Measurements from ENCODE around the gene MEGF10. TPM values are rescaled to one million over a fixed set of nuclear protein-coding genes. Genes with fewer than 3 reads are reported as not detected.
"Not testable (repeated sequence)": the region's sequence is repeated elsewhere in the genome, so short reads cannot be mapped to it uniquely, and the experiment has no call there.

Gene MEGF10
- total RNA-seq, 1 donor from 2014 or later: not detected

DNA sequence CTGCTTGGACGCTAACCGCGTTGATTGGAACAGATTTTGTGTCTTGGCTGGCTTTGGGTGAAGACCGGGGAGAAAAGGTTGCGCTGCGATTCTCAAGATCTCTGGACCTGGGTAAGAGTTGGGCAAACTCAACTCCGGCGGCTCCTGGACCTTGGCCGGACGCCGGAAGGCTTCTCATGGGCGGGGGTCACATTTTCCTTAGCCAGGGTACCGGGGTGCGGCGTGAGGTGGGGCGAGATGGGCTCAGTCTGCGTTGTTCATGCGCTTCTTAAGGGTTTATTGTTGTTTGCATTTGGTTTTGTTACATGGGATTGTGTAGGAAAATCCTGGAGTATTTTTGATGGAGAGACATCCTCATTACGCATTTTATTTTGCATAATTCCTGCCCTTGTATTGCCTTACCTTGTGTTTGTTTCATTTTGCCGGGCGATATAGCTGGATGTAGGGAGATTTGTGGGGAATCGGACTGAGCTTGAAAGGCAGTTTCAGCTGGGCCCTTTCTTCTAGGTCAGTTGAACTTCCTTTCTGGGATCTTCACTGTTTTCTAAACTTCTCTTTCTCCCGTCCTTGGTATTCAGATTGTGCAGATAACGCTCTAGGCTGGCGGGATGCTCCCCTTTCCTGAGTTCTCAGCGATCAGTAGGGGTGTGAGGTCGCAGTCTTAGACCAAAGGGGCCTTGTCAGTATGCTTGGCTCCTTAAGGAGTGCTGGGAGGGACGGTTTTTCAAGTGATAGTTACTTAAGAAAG, 524 bp downstream of the MEGF10 start:
- Mint-ChIP-seq H3K9me3 (no peaks in the 10 kb centered on the region), H3K27ac (no peak overlapping the region), H3K36me3 (ENCODE audit: low read depth) (no peaks in the 10 kb centered on the region), H3K4me3 (ENCODE audit: low read depth) (no peak overlapping the region), H3K27me3 (ENCODE audit: low read depth) (peaks cover 70% of the 10 kb centered on the region), H3K4me1 (ENCODE audit: low read depth) (no peaks in the 10 kb centered on the region)
- no peak for DNase-seq (ENCODE audit: low spot score)
- intact Hi-C loops (cut with micrococcal nuclease): loop anchor here (2.0 kb wide), 1 partner anchor 204 kb away; no protein-coding TSS in a partner anchor

- no peak for DNase-seq (ENCODE audit: low spot score)
- H3K27me3 Mint-ChIP-seq (ENCODE audit: low read depth): peaks cover 66% of the 10 kb centered on the region
- H3K4me1 Mint-ChIP-seq (ENCODE audit: low read depth): no peaks in the 10 kb centered on the region
- H3K27ac Mint-ChIP-seq: no peak overlapping the region
- intact Hi-C loops (cut with micrococcal nuclease): no loop called here
- no peaks in the 10 kb centered on the region for H3K9me3 Mint-ChIP-seq
- H3K4me3 Mint-ChIP-seq (ENCODE audit: low read depth): no peak overlapping the region
- H3K36me3 Mint-ChIP-seq (ENCODE audit: low read depth): no peaks in the 10 kb centered on the region
These were observed 1.6 kb downstream of the MEGF10 start for GRCh38 chr5:127292030-127292735.

GRCh38 chr5:127293373-127293772, 2.8 kb downstream of the MEGF10 start:
- H3K36me3 Mint-ChIP-seq (ENCODE audit: low read depth): no peaks in the 10 kb centered on the region
- no peaks in the 10 kb centered on the region for H3K4me1 Mint-ChIP-seq (ENCODE audit: low read depth)
- H3K27ac Mint-ChIP-seq: no peak overlapping the region
- H3K27me3 Mint-ChIP-seq (ENCODE audit: low read depth): peaks cover 63% of the 10 kb centered on the region
- no peak for DNase-seq (ENCODE audit: low spot score)
- no peaks in the 10 kb centered on the region for H3K9me3 Mint-ChIP-seq
- no peak overlapping the region for H3K4me3 Mint-ChIP-seq (ENCODE audit: low read depth)
- intact Hi-C loops (cut with micrococcal nuclease): no loop called here

DNA sequence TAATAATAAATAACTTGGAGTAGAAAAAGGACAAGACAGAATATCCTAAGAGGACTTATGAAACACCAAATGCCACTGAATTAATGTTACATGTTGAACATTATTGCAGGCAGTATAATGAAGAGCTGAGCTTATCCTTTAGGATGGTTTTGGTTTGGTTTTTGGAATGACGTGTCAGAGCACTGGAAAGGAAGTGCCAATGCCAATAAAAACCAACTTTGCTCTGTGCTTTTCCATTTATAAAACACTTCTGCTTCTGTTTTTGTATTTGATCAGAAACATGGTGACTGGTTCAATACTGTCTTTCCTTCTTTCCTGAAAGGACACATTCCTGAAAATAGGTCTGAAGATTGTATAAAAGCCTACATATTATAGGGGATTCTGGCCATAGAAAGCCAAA, 4.2 kb downstream of the MEGF10 start:
- Mint-ChIP-seq H3K9me3 (no peaks in the 10 kb centered on the region), H3K4me1 (ENCODE audit: low read depth) (no peaks in the 10 kb centered on the region), H3K4me3 (ENCODE audit: low read depth) (no peak overlapping the region), H3K27ac (no peak overlapping the region), H3K27me3 (ENCODE audit: low read depth) (peaks cover 56% of the 10 kb centered on the region), H3K36me3 (ENCODE audit: low read depth) (no peaks in the 10 kb centered on the region)
- intact Hi-C loops (cut with micrococcal nuclease): no loop called here
- no peak for DNase-seq (ENCODE audit: low spot score)

GRCh38 chr5:127295454-127295853, 4.9 kb downstream of the MEGF10 start:
- Mint-ChIP-seq H3K27me3 (ENCODE audit: low read depth) (peaks cover 52% of the 10 kb centered on the region), H3K4me1 (ENCODE audit: low read depth) (no peaks in the 10 kb centered on the region), H3K4me3 (ENCODE audit: low read depth) (no peak overlapping the region), H3K36me3 (ENCODE audit: low read depth) (no peaks in the 10 kb centered on the region), H3K27ac (no peak overlapping the region), H3K9me3 (no peaks in the 10 kb centered on the region)
- DNase-seq (ENCODE audit: low spot score): no peak
- intact Hi-C loops (cut with micrococcal nuclease): no loop called here

DNA sequence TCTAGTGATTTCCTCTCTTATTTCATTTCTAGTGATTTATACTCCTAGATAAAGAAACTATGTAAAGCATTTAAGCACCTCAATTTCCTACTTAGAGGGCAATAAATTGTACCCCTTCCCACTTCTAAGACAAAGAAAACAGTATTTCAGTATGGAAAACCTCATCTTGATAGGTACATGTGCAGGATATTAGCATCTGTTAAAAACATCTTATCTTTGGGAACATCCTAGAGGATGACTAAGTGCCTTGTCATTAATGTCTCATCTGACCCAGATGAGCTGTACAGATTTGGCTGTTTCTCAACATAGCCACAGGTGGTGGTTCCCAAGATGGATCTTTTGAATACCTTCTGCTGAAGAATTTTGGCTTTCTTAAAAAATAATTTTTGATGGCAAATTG, 5.7 kb downstream of the MEGF10 start:
- Mint-ChIP-seq H3K4me1 (ENCODE audit: low read depth) (no peaks in the 10 kb centered on the region), H3K9me3 (no peaks in the 10 kb centered on the region), H3K27me3 (ENCODE audit: low read depth) (peaks cover 48% of the 10 kb centered on the region), H3K27ac (no peak overlapping the region), H3K4me3 (ENCODE audit: low read depth) (no peak overlapping the region), H3K36me3 (ENCODE audit: low read depth) (no peaks in the 10 kb centered on the region)
- no peak for DNase-seq (ENCODE audit: low spot score)
- intact Hi-C loops (cut with micrococcal nuclease): no loop called here

- not testable (repeated sequence) for H3K27ac Mint-ChIP-seq; H3K36me3 Mint-ChIP-seq (ENCODE audit: low read depth)
- H3K27me3 Mint-ChIP-seq (ENCODE audit: low read depth): peaks cover 42% of the 10 kb centered on the region
These were observed 6.3 kb downstream of the MEGF10 start for GRCh38 chr5:127296894-127297293.

GRCh38 chr5:127297348-127298035, 6.9 kb downstream of the MEGF10 start:
- H3K36me3 Mint-ChIP-seq (ENCODE audit: low read depth): no peaks in the 10 kb centered on the region
- H3K4me3 Mint-ChIP-seq (ENCODE audit: low read depth): no peak overlapping the region
- no peaks in the 10 kb centered on the region for H3K4me1 Mint-ChIP-seq (ENCODE audit: low read depth)
- DNase-seq (ENCODE audit: low spot score): no peak
- no peak overlapping the region for H3K27ac Mint-ChIP-seq
- intact Hi-C loops (cut with micrococcal nuclease): no loop called here
- peaks cover 40% of the 10 kb centered on the region for H3K27me3 Mint-ChIP-seq (ENCODE audit: low read depth)
- H3K9me3 Mint-ChIP-seq: no peaks in the 10 kb centered on the region

More at GRCh38 chr5:127296894-127297293, 6.3 kb downstream of the MEGF10 start:
- H3K4me3 Mint-ChIP-seq (ENCODE audit: low read depth); intact Hi-C loops (cut with micrococcal nuclease); DNase-seq (ENCODE audit: low spot score); H3K4me1 Mint-ChIP-seq (ENCODE audit: low read depth); H3K9me3 Mint-ChIP-seq: not testable (repeated sequence)

GRCh38 chr5:127298036-127298429, 7.4 kb downstream of the MEGF10 start:
- Mint-ChIP-seq H3K36me3 (ENCODE audit: low read depth) (no peaks in the 10 kb centered on the region), H3K4me1 (ENCODE audit: low read depth) (no peaks in the 10 kb centered on the region), H3K27ac (no peak overlapping the region), H3K27me3 (ENCODE audit: low read depth) (peaks cover 37% of the 10 kb centered on the region), H3K9me3 (no peaks in the 10 kb centered on the region), H3K4me3 (ENCODE audit: low read depth) (no peak overlapping the region)
- intact Hi-C loops (cut with micrococcal nuclease): no loop called here
- DNase-seq (ENCODE audit: low spot score): no peak

DNA sequence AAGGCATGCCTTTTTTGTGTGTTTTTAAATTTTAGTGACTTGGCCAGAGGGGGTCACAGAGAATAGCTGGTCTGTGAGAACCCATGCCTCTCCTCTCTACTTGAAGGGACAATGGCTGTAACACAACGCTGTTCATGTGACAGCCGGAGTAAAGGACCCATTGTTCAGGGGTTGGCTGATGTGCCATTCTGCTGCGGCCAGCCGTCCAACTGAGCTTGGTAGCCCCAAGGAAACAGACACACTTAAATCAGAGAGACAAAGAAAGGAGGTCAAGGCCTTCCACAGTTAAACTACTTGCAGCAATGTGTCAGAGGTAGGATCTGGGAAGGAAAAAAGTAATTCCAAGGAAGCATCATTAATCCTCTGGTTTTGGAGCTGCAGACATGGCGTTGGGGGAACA, 8.1 kb downstream of the MEGF10 start:
- H3K9me3 Mint-ChIP-seq: no peaks in the 10 kb centered on the region
- H3K4me3 Mint-ChIP-seq (ENCODE audit: low read depth): no peak overlapping the region
- DNase-seq (ENCODE audit: low spot score): no peak
- H3K27ac Mint-ChIP-seq: no peak overlapping the region
- H3K36me3 Mint-ChIP-seq (ENCODE audit: low read depth): no peaks in the 10 kb centered on the region
- H3K4me1 Mint-ChIP-seq (ENCODE audit: low read depth): no peaks in the 10 kb centered on the region
- peaks cover 30% of the 10 kb centered on the region for H3K27me3 Mint-ChIP-seq (ENCODE audit: low read depth)
- intact Hi-C loops (cut with micrococcal nuclease): no loop called here

DNA sequence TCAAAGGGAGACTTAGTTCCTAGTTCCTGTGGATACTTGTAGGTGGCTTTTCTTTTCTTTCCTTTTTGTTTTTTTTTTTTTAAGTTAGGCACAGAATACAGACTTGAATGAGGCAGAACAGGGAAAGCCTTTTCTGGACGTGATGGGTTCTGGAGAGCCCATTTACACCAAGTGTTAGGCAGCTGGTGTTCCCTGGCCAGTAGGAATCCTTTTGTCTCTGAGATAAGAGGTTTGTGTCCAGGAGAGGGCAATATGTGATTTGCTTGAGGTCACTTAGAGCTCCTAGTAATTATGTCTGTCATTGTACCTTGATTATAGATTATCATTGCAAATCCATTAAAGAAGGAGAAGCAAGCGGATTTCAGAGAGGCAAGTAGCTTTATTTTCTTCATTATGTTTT, 9.1 kb downstream of the MEGF10 start:
- Mint-ChIP-seq H3K36me3 (ENCODE audit: low read depth) (no peaks in the 10 kb centered on the region), H3K4me3 (ENCODE audit: low read depth) (no peak overlapping the region), H3K27me3 (ENCODE audit: low read depth) (peaks cover 22% of the 10 kb centered on the region), H3K27ac (no peak overlapping the region), H3K9me3 (no peaks in the 10 kb centered on the region), H3K4me1 (ENCODE audit: low read depth) (no peaks in the 10 kb centered on the region)
- intact Hi-C loops (cut with micrococcal nuclease): no loop called here
- DNase-seq (ENCODE audit: low spot score): no peak

- no peaks in the 10 kb centered on the region for H3K36me3 Mint-ChIP-seq (ENCODE audit: low read depth)
- H3K4me1 Mint-ChIP-seq (ENCODE audit: low read depth): no peaks in the 10 kb centered on the region
- intact Hi-C loops (cut with micrococcal nuclease): no loop called here
- H3K9me3 Mint-ChIP-seq: no peaks in the 10 kb centered on the region
- no peak overlapping the region for H3K4me3 Mint-ChIP-seq (ENCODE audit: low read depth)
- no peak overlapping the region for H3K27ac Mint-ChIP-seq
- peaks cover 20% of the 10 kb centered on the region for H3K27me3 Mint-ChIP-seq (ENCODE audit: low read depth)
- no peak for DNase-seq (ENCODE audit: low spot score)
These were observed 11.9 kb downstream of the MEGF10 start for GRCh38 chr5:127302509-127302908.

DNA sequence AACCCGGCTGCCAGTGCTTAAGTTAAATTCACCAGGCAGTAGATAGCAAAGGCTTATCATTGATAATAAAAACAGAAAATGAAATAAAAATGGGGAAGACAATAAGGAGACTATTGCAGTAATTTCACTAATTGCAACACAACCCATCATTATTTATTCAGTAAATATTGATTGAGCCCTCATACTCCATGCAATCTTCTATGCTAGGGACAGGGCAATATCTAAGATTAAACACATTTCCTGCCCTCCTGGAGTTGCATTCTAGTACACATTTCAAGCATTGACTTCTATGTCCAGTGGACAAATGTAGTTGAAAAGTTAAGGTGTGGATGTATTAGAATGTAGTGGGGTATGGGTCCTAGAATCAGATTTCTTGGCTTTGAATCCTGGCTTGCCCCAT, 12.8 kb downstream of the MEGF10 start:
- Mint-ChIP-seq H3K4me1 (ENCODE audit: low read depth) (no peaks in the 10 kb centered on the region), H3K4me3 (ENCODE audit: low read depth) (no peak overlapping the region), H3K27me3 (ENCODE audit: low read depth) (peaks cover 15% of the 10 kb centered on the region), H3K9me3 (no peaks in the 10 kb centered on the region), H3K27ac (no peak overlapping the region), H3K36me3 (ENCODE audit: low read depth) (no peaks in the 10 kb centered on the region)
- DNase-seq (ENCODE audit: low spot score): no peak
- intact Hi-C loops (cut with micrococcal nuclease): no loop called here
